ENCODE results near the gene OXGR1. TPM values are rescaled to one million over a fixed set of nuclear protein-coding genes. Genes with fewer than 3 reads are reported as not detected.
A peak's percentile ranks its signal among the peaks of the same experiment; 100 is the strongest.
"Not testable (repeated sequence)": the region's sequence is repeated elsewhere in the genome, so short reads cannot be mapped to it uniquely, and the experiment has no call there.

Gene OXGR1
- total RNA-seq = not detected

GRCh38 chr13:96994017-96994857, at the start of gene OXGR1:
TSS of gene OXGR1 (minus strand) at chr13:96994476. CDS start at chr13:96987759, 6,717 bp downstream.
- H3K36me3 Mint-ChIP-seq (ENCODE audit: low read depth) = no peaks in the 10 kb centered on the region
- CTCF ChIA-PET = no interaction called here
- no peak within 1 kb of the TSS for H3K27ac Mint-ChIP-seq
- peaks cover 11% of the 10 kb centered on the region for H3K4me1 Mint-ChIP-seq (ENCODE audit: low read depth)
- no peaks in the 10 kb centered on the region for H3K9me3 Mint-ChIP-seq
- intact Hi-C loops (cut with micrococcal nuclease) = no loop called here
- no peak for DNase-seq
- no peak within 1 kb of the TSS for H3K4me3 Mint-ChIP-seq
- peaks cover 49% of the 10 kb centered on the region for H3K27me3 Mint-ChIP-seq (ENCODE audit: low read depth)

- Mint-ChIP-seq H3K36me3 (ENCODE audit: low read depth) (no peaks in the 10 kb centered on the region), H3K9me3 (no peaks in the 10 kb centered on the region), H3K4me3 (no peak overlapping the region), H3K27ac (no peak overlapping the region), H3K27me3 (ENCODE audit: low read depth) (peaks cover 16% of the 10 kb centered on the region), H3K4me1 (ENCODE audit: low read depth) (no peaks in the 10 kb centered on the region)
- intact Hi-C loops (cut with micrococcal nuclease) = no loop called here
- no peak for DNase-seq
- CTCF ChIA-PET = interaction anchor here (0.9 kb wide), 1 partner anchor 67 kb away, joined by 3 read pairs; no protein-coding TSS in a partner anchor
These were observed 49.0 kb upstream of the OXGR1 start for GRCh38 chr13:97043302-97043701.

GRCh38 chr13:97030705-97031452, 36.6 kb upstream of the OXGR1 start:
- CTCF ChIA-PET = interaction anchor here (0.7 kb wide), 2 partner anchors 17 to 297 kb away, joined by 3 read pairs; no protein-coding TSS in a partner anchor
- H3K4me1 Mint-ChIP-seq (ENCODE audit: low read depth) = no peaks in the 10 kb centered on the region
- H3K4me3 Mint-ChIP-seq = no peak overlapping the region
- intact Hi-C loops (cut with micrococcal nuclease) = loop anchor here (5.0 kb wide), 1 partner anchor 326 kb away; no protein-coding TSS in a partner anchor
- DNase-seq = no peak
- H3K27me3 Mint-ChIP-seq (ENCODE audit: low read depth) = peaks cover 13% of the 10 kb centered on the region
- H3K36me3 Mint-ChIP-seq (ENCODE audit: low read depth) = no peaks in the 10 kb centered on the region
- peaks cover 6% of the 10 kb centered on the region for H3K9me3 Mint-ChIP-seq
- no peak overlapping the region for H3K27ac Mint-ChIP-seq

GRCh38 chr13:97028441-97029299, 34.4 kb upstream of the OXGR1 start:
- no peaks in the 10 kb centered on the region for H3K9me3 Mint-ChIP-seq
- intact Hi-C loops (cut with micrococcal nuclease) = loop anchor here (1.0 to 5.0 kb wide), 3 partner anchors 11 to 1008 kb away; no protein-coding TSS in a partner anchor
- CTCF ChIA-PET = interaction anchor here (1.0 kb wide), 1 partner anchor 15 kb away, joined by 3 read pairs; no protein-coding TSS in a partner anchor

GRCh38 chr13:97027162-97027554, 32.9 kb upstream of the OXGR1 start:
- Mint-ChIP-seq H3K4me1 (ENCODE audit: low read depth) (no peaks in the 10 kb centered on the region), H3K9me3 (no peaks in the 10 kb centered on the region), H3K27ac (no peak overlapping the region), H3K4me3 (no peak overlapping the region), H3K27me3 (ENCODE audit: low read depth) (peaks cover 13% of the 10 kb centered on the region), H3K36me3 (ENCODE audit: low read depth) (no peaks in the 10 kb centered on the region)
- intact Hi-C loops (cut with micrococcal nuclease) = loop anchor here (5.0 kb wide), 1 partner anchor 205 kb away; no protein-coding TSS in a partner anchor
- CTCF ChIA-PET = no interaction called here
- no peak for DNase-seq

More at GRCh38 chr13:97028441-97029299, 34.4 kb upstream of the OXGR1 start:
- Mint-ChIP-seq H3K27me3 (ENCODE audit: low read depth) (peaks cover 13% of the 10 kb centered on the region), H3K36me3 (ENCODE audit: low read depth) (no peaks in the 10 kb centered on the region), H3K27ac (no peak overlapping the region), H3K4me1 (ENCODE audit: low read depth) (no peaks in the 10 kb centered on the region), H3K4me3 (no peak overlapping the region)
- DNase-seq = peak; percentile 61

GRCh38 chr13:97026531-97027161, 32.4 kb upstream of the OXGR1 start:
- Mint-ChIP-seq H3K27ac (no peak overlapping the region), H3K27me3 (ENCODE audit: low read depth) (peaks cover 13% of the 10 kb centered on the region), H3K9me3 (no peaks in the 10 kb centered on the region), H3K4me1 (ENCODE audit: low read depth) (no peaks in the 10 kb centered on the region), H3K36me3 (ENCODE audit: low read depth) (no peaks in the 10 kb centered on the region), H3K4me3 (no peak overlapping the region)
- no peak for DNase-seq
- CTCF ChIA-PET = no interaction called here
- intact Hi-C loops (cut with micrococcal nuclease) = loop anchor here (5.0 kb wide), 1 partner anchor 204 kb away; no protein-coding TSS in a partner anchor

GRCh38 chr13:97023812-97024211, 29.5 kb upstream of the OXGR1 start:
- H3K4me1 Mint-ChIP-seq (ENCODE audit: low read depth); CTCF ChIA-PET; H3K27ac Mint-ChIP-seq; H3K9me3 Mint-ChIP-seq; intact Hi-C loops (cut with micrococcal nuclease); DNase-seq; H3K36me3 Mint-ChIP-seq (ENCODE audit: low read depth); H3K4me3 Mint-ChIP-seq: not testable (repeated sequence)
- H3K27me3 Mint-ChIP-seq (ENCODE audit: low read depth) = peaks cover 28% of the 10 kb centered on the region

GRCh38 chr13:97023117-97023516, 28.8 kb upstream of the OXGR1 start:
- intact Hi-C loops (cut with micrococcal nuclease) = no loop called here
- H3K4me1 Mint-ChIP-seq (ENCODE audit: low read depth) = no peaks in the 10 kb centered on the region
- DNase-seq = no peak
- H3K27me3 Mint-ChIP-seq (ENCODE audit: low read depth) = peaks cover 26% of the 10 kb centered on the region
- H3K4me3 Mint-ChIP-seq = no peak overlapping the region
- CTCF ChIA-PET = no interaction called here
- H3K27ac Mint-ChIP-seq = no peak overlapping the region
- no peaks in the 10 kb centered on the region for H3K36me3 Mint-ChIP-seq (ENCODE audit: low read depth)
- no peaks in the 10 kb centered on the region for H3K9me3 Mint-ChIP-seq

- intact Hi-C loops (cut with micrococcal nuclease) = no loop called here
- H3K27me3 Mint-ChIP-seq (ENCODE audit: low read depth) = peaks cover 22% of the 10 kb centered on the region
- CTCF ChIA-PET = interaction anchor here (0.6 kb wide), 1 partner anchor 1032 kb away, joined by 3 read pairs; no protein-coding TSS in a partner anchor
- H3K27ac Mint-ChIP-seq = no peak overlapping the region
- no peak overlapping the region for H3K4me3 Mint-ChIP-seq
- no peak for DNase-seq
- no peaks in the 10 kb centered on the region for H3K4me1 Mint-ChIP-seq (ENCODE audit: low read depth)
- H3K9me3 Mint-ChIP-seq = no peaks in the 10 kb centered on the region
- no peaks in the 10 kb centered on the region for H3K36me3 Mint-ChIP-seq (ENCODE audit: low read depth)
These were observed 27.0 kb upstream of the OXGR1 start for GRCh38 chr13:97021241-97021640.

- Mint-ChIP-seq H3K27me3 (ENCODE audit: low read depth) (peaks cover 22% of the 10 kb centered on the region), H3K4me1 (ENCODE audit: low read depth) (peaks cover under 1% of the 10 kb centered on the region), H3K27ac (no peak overlapping the region), H3K36me3 (ENCODE audit: low read depth) (no peaks in the 10 kb centered on the region), H3K4me3 (no peak overlapping the region), H3K9me3 (no peaks in the 10 kb centered on the region)
- DNase-seq = no peak
- CTCF ChIA-PET = interaction anchor here (0.6 to 0.7 kb wide), 2 partner anchors 368 to 1032 kb away, joined by 3 read pairs; no protein-coding TSS in a partner anchor
- intact Hi-C loops (cut with micrococcal nuclease) = no loop called here
These were observed 26.5 kb upstream of the OXGR1 start for GRCh38 chr13:97020689-97021240.

- no peak overlapping the region for H3K4me3 Mint-ChIP-seq
- H3K27me3 Mint-ChIP-seq (ENCODE audit: low read depth) = peaks cover 26% of the 10 kb centered on the region
- intact Hi-C loops (cut with micrococcal nuclease) = no loop called here
- DNase-seq = no peak
- no peaks in the 10 kb centered on the region for H3K9me3 Mint-ChIP-seq
- H3K27ac Mint-ChIP-seq = no peak overlapping the region
- no peaks in the 10 kb centered on the region for H3K36me3 Mint-ChIP-seq (ENCODE audit: low read depth)
- peaks cover 4% of the 10 kb centered on the region for H3K4me1 Mint-ChIP-seq (ENCODE audit: low read depth)
- CTCF ChIA-PET = interaction anchor here (0.7 kb wide), 1 partner anchor 368 kb away, joined by 3 read pairs; no protein-coding TSS in a partner anchor
These were observed 25.9 kb upstream of the OXGR1 start for GRCh38 chr13:97020194-97020593.
